ENCODE measurements around the gene DOK6.

DOK6 gene

GRCh38 chr18:69752737-69753380, 352.2 kb downstream of the DOK6 start:
- DNase-seq (ENCODE audit: low spot score) = peak; percentile 5

- no peak for DNase-seq (ENCODE audit: low spot score)
These were observed 353.4 kb downstream of the DOK6 start for GRCh38 chr18:69754108-69754507.

GRCh38 chr18:69755041-69755440, 354.4 kb downstream of the DOK6 start:
- DNase-seq (ENCODE audit: low spot score) = no peak

GRCh38 chr18:69755856-69756496, 355.3 kb downstream of the DOK6 start:
- DNase-seq (ENCODE audit: low spot score) = no peak

GRCh38 chr18:69757733-69758132, 357.0 kb downstream of the DOK6 start:
- DNase-seq (ENCODE audit: low spot score) = no peak

- no peak for DNase-seq (ENCODE audit: low spot score)
These were observed 357.8 kb downstream of the DOK6 start for GRCh38 chr18:69758458-69758857.

- DNase-seq (ENCODE audit: low spot score) = no peak
These were observed 358.4 kb downstream of the DOK6 start for GRCh38 chr18:69759046-69759445.

GRCh38 chr18:69763002-69763401, 362.3 kb downstream of the DOK6 start:
- no peak for DNase-seq (ENCODE audit: low spot score)

GRCh38 chr18:69763821-69764220, 363.1 kb downstream of the DOK6 start:
- DNase-seq (ENCODE audit: low spot score) = no peak

- no peak for DNase-seq (ENCODE audit: low spot score)
These were observed 369.6 kb downstream of the DOK6 start for GRCh38 chr18:69770238-69770637.

- DNase-seq (ENCODE audit: low spot score) = no peak
These were observed 374.1 kb downstream of the DOK6 start for GRCh38 chr18:69774831-69775230.

- DNase-seq (ENCODE audit: low spot score) = no peak
These were observed 376.6 kb downstream of the DOK6 start for GRCh38 chr18:69777248-69777647.

GRCh38 chr18:69778680-69779079, 378.0 kb downstream of the DOK6 start:
- DNase-seq (ENCODE audit: low spot score) = no peak

GRCh38 chr18:69780851-69781250, 380.2 kb downstream of the DOK6 start:
- DNase-seq (ENCODE audit: low spot score) = no peak

- no peak for DNase-seq (ENCODE audit: low spot score)
These were observed 384.1 kb downstream of the DOK6 start for GRCh38 chr18:69784815-69785214.

GRCh38 chr18:69785466-69785865, 384.8 kb downstream of the DOK6 start:
- no peak for DNase-seq (ENCODE audit: low spot score)

GRCh38 chr18:69786427-69786826, 385.7 kb downstream of the DOK6 start:
- no peak for DNase-seq (ENCODE audit: low spot score)

GRCh38 chr18:69787825-69788547, 387.3 kb downstream of the DOK6 start:
- peak; percentile 49 for DNase-seq (ENCODE audit: low spot score)

- DNase-seq (ENCODE audit: low spot score) = no peak
These were observed 389.1 kb downstream of the DOK6 start for GRCh38 chr18:69789794-69790193.

GRCh38 chr18:69790649-69791048, 390.0 kb downstream of the DOK6 start:
- no peak for DNase-seq (ENCODE audit: low spot score)

GRCh38 chr18:69795791-69796190, 395.1 kb downstream of the DOK6 start:
- DNase-seq (ENCODE audit: low spot score) = peak; percentile 20

GRCh38 chr18:69804776-69805501, 404.3 kb downstream of the DOK6 start:
- no peak for DNase-seq (ENCODE audit: low spot score)

GRCh38 chr18:69808399-69808798, 407.7 kb downstream of the DOK6 start:
- no peak for DNase-seq (ENCODE audit: low spot score)
